MCF 10A (cell line): ENCODE data around the gene ENTHD1. TPM values are rescaled to one million over a fixed set of nuclear protein-coding genes. Genes with fewer than 3 reads are reported as not detected.

Source experiments
- BruUV-seq: library from RNA; stranded (reverse); fragments of 400-500 nt; replicated peaks from 2 replicates; lab custom pipeline; 2021; lab: Mats Ljungman, UMichigan
- CTCF ChIA-PET: fragments of 300-600 bp; sonication (Branson Sonifier 250); formaldehyde crosslinking; extraction: SDS; loops from one replicate; lab custom pipeline; 2021; ENCODE audit warnings: antibody characterized with exemption, inconsistent platforms; lab: Yijun Ruan, JAX
- POLR2A ChIA-PET: fragments of 300-600, 350-650 bp; sonication (Branson Sonifier 250); formaldehyde crosslinking; extraction: SDS; loops from one replicate; lab custom pipeline; 2020; ENCODE audit warnings: antibody characterized with exemption, inconsistent platforms; lab: Yijun Ruan, JAX
- DNase-seq: peaks from one replicate; pipeline ENCODE4 v3.0.0-alpha.2; 2018; ENCODE audit not compliant: unreplicated experiment
- H3K27ac Mint-ChIP-seq: one replicate; pipeline ENCODE4 v1.8.0; 2022; ENCODE audit warnings: mild to moderate bottlenecking, low read depth, mixed read lengths; ENCODE audit not compliant: unreplicated experiment
- H3K27me3 Mint-ChIP-seq: one replicate; pipeline ENCODE4 v1.8.0; 2022; ENCODE audit warnings: mixed read lengths; ENCODE audit not compliant: insufficient read depth, unreplicated experiment
- H3K36me3 Mint-ChIP-seq: one replicate; pipeline ENCODE4 v1.8.0; 2022; ENCODE audit warnings: mild to moderate bottlenecking, moderate library complexity, mixed read lengths; ENCODE audit not compliant: insufficient read depth, unreplicated experiment
- H3K4me1 Mint-ChIP-seq: one replicate; pipeline ENCODE4 v1.8.0; 2022; ENCODE audit warnings: mixed read lengths; ENCODE audit not compliant: insufficient read depth, unreplicated experiment
- H3K4me3 Mint-ChIP-seq: one replicate; pipeline ENCODE4 v1.8.0; 2022; ENCODE audit warnings: mild to moderate bottlenecking, moderate library complexity, mixed read lengths; ENCODE audit not compliant: unreplicated experiment
- H3K9me3 Mint-ChIP-seq: one replicate; pipeline ENCODE4 v1.8.0; 2022; ENCODE audit warnings: mixed read lengths; ENCODE audit not compliant: unreplicated experiment
- intact Hi-C: fragments of 100-400 bp; cut with micrococcal nuclease; formaldehyde crosslinking; loops from 2 replicates; pipeline ENCODE4 v1.14.1; 2022
- total RNA-seq: library from RNA; stranded (reverse); gene quantifications from 2 replicates; pipeline ENCODE4 v1.2.3, GENCODE V29; 2022
- TF ChIP-seq, protein P1 (sequence below): fragments of 200-600 bp; IDR thresholded peaks from one replicate; pipeline ENCODE4 v1.8.0; 2022; ENCODE audit warnings: antibody characterized with exemption, mild to moderate bottlenecking; ENCODE audit not compliant: unreplicated experiment

ENTHD1 gene
- total RNA-seq, 1 experiment from 2014 or later, result not detected

DNA sequence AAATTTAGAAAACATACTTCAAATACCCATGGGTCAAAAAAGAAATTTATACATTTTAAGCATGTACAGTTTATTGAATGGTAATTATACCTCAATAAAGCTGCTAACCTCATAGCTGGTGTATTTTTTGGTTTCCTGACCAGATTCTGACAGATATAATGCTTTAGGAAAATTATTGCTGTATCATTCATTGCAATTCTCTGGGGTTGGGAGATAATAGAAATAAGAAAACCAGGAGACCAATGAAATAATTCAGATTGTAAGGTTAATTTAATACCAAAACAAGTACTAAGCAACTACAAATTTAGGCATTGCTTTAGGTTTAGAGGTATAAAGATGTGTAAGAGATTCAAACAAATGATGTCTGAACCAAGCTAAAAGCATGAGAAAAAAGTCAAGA is 120.1 kb downstream of the ENTHD1 start:
- Mint-ChIP-seq H3K27ac (no peak overlapping the region), H3K27me3 (peaks cover 70% of the 10 kb centered on the region), H3K4me3 (no peak overlapping the region), H3K36me3 (no peaks in the 10 kb centered on the region), H3K4me1 (peaks cover 14% of the 10 kb centered on the region), H3K9me3 (no peaks in the 10 kb centered on the region)
- intact Hi-C loops, result no loop called here
- TF ChIP-seq, protein P1, sequence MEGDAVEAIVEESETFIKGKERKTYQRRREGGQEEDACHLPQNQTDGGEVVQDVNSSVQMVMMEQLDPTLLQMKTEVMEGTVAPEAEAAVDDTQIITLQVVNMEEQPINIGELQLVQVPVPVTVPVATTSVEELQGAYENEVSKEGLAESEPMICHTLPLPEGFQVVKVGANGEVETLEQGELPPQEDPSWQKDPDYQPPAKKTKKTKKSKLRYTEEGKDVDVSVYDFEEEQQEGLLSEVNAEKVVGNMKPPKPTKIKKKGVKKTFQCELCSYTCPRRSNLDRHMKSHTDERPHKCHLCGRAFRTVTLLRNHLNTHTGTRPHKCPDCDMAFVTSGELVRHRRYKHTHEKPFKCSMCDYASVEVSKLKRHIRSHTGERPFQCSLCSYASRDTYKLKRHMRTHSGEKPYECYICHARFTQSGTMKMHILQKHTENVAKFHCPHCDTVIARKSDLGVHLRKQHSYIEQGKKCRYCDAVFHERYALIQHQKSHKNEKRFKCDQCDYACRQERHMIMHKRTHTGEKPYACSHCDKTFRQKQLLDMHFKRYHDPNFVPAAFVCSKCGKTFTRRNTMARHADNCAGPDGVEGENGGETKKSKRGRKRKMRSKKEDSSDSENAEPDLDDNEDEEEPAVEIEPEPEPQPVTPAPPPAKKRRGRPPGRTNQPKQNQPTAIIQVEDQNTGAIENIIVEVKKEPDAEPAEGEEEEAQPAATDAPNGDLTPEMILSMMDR, result no peak
- DNase-seq, result no peak
- CTCF ChIA-PET, result interaction anchor here (0.9 kb wide), 1 partner anchor 10 kb away, joined by 3 read pairs; no protein-coding TSS in a partner anchor
- BruUV-seq, result no TSS peak
- POLR2A ChIA-PET, result interaction anchor here (1.6 kb wide), 1 partner anchor 47 kb away, joined by 3 read pairs; no protein-coding TSS in a partner anchor

DNA sequence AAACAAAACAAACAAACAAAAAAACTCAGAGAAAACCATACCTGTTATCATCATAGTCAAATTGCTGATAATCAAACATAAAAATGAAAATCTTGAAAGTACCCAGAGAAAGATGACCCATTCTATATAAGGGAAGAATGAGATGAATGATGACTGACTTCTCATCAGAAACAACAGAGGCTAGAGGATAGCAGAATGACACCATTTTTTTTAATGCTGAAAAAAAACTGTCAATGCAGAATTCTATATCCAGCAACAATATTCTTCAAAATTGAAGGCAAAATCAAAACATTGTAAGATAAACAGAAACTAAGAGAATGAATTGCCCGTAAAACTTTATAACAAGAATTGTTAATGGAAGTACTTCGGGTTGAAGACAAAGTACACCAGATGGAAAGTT is 122.1 kb downstream of the ENTHD1 start:
- CTCF ChIA-PET, result no interaction called here
- no peak overlapping the region for H3K4me3 Mint-ChIP-seq
- POLR2A ChIA-PET, result no interaction called here

DNA sequence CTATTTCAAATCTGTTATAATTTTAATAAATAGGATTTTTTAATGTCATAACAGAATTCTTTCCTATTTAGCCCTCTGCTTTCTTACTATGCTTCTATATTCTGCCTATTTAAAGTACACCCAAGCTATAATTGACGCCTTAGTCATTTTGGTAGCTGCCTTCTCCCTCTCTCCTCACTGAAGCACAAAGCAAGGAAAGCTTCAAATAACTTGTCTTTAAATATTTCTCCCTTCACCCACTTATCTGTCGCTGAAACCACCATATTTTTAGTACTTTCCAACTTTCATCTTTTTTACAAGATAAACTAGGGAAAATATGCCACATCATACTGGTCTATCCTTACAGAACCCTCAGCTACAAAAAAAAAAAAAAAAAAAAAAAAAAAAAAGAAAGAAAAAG is 127.9 kb downstream of the ENTHD1 start:
- H3K4me3 Mint-ChIP-seq, result no peak overlapping the region
- H3K27ac Mint-ChIP-seq, result no peak overlapping the region
- BruUV-seq, result no TSS peak
- intact Hi-C loops, result no loop called here
- no peaks in the 10 kb centered on the region for H3K36me3 Mint-ChIP-seq
- CTCF ChIA-PET, result no interaction called here
- DNase-seq, result no peak
- TF ChIP-seq, protein P1, result no peak
- POLR2A ChIA-PET, result interaction anchor here (1.0 kb wide), 1 partner anchor 15 kb away, joined by 3 read pairs; no protein-coding TSS in a partner anchor
- peaks cover 73% of the 10 kb centered on the region for H3K27me3 Mint-ChIP-seq
- no peaks in the 10 kb centered on the region for H3K4me1 Mint-ChIP-seq
- H3K9me3 Mint-ChIP-seq, result no peaks in the 10 kb centered on the region

More for the DNA sequence above, 122.1 kb downstream of the ENTHD1 start:
- Mint-ChIP-seq H3K27ac (no peak overlapping the region), H3K9me3 (no peaks in the 10 kb centered on the region), H3K27me3 (peaks cover 72% of the 10 kb centered on the region), H3K4me1 (peaks cover 14% of the 10 kb centered on the region), H3K36me3 (no peaks in the 10 kb centered on the region)
- DNase-seq, result no peak
- TF ChIP-seq, protein P1, result no peak
- BruUV-seq, result no TSS peak
- intact Hi-C loops, result no loop called here

DNA sequence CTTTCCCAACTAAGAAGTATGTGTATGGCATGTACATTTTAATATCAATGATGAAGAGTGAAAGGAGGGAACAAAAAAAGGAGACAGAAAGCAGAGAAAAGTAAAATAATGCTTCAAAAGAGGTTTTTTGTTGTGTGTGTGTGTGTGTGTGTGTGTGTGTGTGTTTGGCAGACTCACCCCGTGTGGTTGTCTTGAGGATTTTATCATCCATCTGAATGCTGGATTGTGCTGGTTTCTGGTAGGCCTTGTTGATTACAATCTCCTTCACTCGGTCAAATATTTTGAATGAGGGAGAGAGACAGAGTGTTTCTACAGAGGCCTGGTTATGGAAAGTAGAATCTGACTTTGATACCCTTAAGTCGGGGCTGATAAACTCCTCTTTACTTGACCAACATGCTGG is 128.5 kb downstream of the ENTHD1 start:
- intact Hi-C loops, result no loop called here
- ChIA-PET CTCF (no interaction called here), POLR2A (no interaction called here)
- no peaks in the 10 kb centered on the region for H3K36me3 Mint-ChIP-seq
- H3K4me1 Mint-ChIP-seq, result no peaks in the 10 kb centered on the region
- no peak for DNase-seq
- no peak overlapping the region for H3K27ac Mint-ChIP-seq
- no peak overlapping the region for H3K4me3 Mint-ChIP-seq
- no peaks in the 10 kb centered on the region for H3K9me3 Mint-ChIP-seq
- TF ChIP-seq, protein P1, result no peak
- no TSS peak for BruUV-seq
- H3K27me3 Mint-ChIP-seq, result peaks cover 76% of the 10 kb centered on the region
